Endothelial cell of umbilical vein (primary cell): ENCODE results near the gene MYO1B. TPM values are rescaled to one million over a fixed set of nuclear protein-coding genes. Genes with fewer than 3 reads are reported as not detected.

Experiments used
- BruUV-seq: library from RNA; stranded (reverse); fragments of 400-500 nt; replicated peaks from 2 replicates; lab custom pipeline; 2021; lab: Mats Ljungman, UMichigan
- CTCF ChIA-PET: fragments of 300-600, 350-600 bp; sonication (Branson Sonifier 250); formaldehyde crosslinking; loops from one replicate; lab custom pipeline; 2021; ENCODE audit warnings: antibody characterized with exemption, inconsistent platforms; lab: Charles Lee
- POLR2A ChIA-PET: fragments of 300-600, 350-600 bp; sonication (Branson Sonifier 250); formaldehyde crosslinking; loops from one replicate; lab custom pipeline; 2021; ENCODE audit warnings: antibody characterized with exemption, inconsistent platforms; lab: Charles Lee
- DNase-seq: peaks from one replicate; pipeline ENCODE4 v3.0.0-alpha.2; 2011; ENCODE audit warnings: low read depth, low spot score
- FAIRE-seq: peaks from 2 replicates; lab custom pipeline; 2011; peaks lifted over from hg19 to GRCh38; lab: Jason Lieb, UNC
- H2AFZ ChIP-seq: 2 replicates; pipeline ENCODE4 v1.6.0; 2012; ENCODE audit warnings: low read depth, low read length, control low read depth, inconsistent platforms
- H3K27ac ChIP-seq: 2 replicates; pipeline ENCODE4 v1.5.1; 2011; ENCODE audit warnings: low read depth, mild to moderate bottlenecking, control low read depth, low read length, moderate library complexity; ENCODE audit not compliant: insufficient read depth
- H3K27me3 ChIP-seq, 2 experiments: 2 replicates each; pipeline versions ENCODE4 v1.6.0 to v1.6.1; 2011; ENCODE audit warnings: low read length in 2 of 2, mixed read lengths in 1 of 2; ENCODE audit not compliant: control insufficient read depth in 2 of 2, insufficient read depth in 2 of 2
- H3K36me3 ChIP-seq, 2 experiments: 2 replicates in 1 of 2; 3 replicates in 1 of 2; pipeline ENCODE4 v1.5.1; 2011; ENCODE audit warnings: low read length in 2 of 2, mild to moderate bottlenecking in 1 of 2, moderate library complexity in 1 of 2; ENCODE audit not compliant: control insufficient read depth in 2 of 2, insufficient read depth in 2 of 2; ENCODE audit errors: extremely low read depth in 1 of 2
- H3K4me1 ChIP-seq: 3 replicates; pipeline ENCODE4 v1.5.1; 2011; ENCODE audit warnings: mild to moderate bottlenecking, low read length; ENCODE audit not compliant: control insufficient read depth, insufficient read depth; ENCODE audit errors: extremely low read depth
- H3K4me2 ChIP-seq: 2 replicates; pipeline ENCODE4 v1.6.1; 2011; ENCODE audit warnings: low read length, control low read depth, mixed read lengths; ENCODE audit not compliant: insufficient read depth
- H3K4me3 ChIP-seq, 3 experiments: fragments of 200-600 bp in 1 of 3; sonication (generic), shearing (Covaris generic) in 1 of 3; replicated peaks in 1 of 3; 2 replicates each; pipeline ENCODE4 v1.5.1; 2011 to 2016; ENCODE audit warnings: control low read depth in 3 of 3, low read length in 3 of 3, mild to moderate bottlenecking in 2 of 3, inconsistent platforms in 1 of 3, low read depth in 1 of 3, moderate library complexity in 1 of 3; ENCODE audit not compliant: insufficient read depth in 1 of 3
- H3K79me2 ChIP-seq: 2 replicates; pipeline ENCODE4 v1.6.0; 2012; ENCODE audit warnings: low read length, inconsistent platforms; ENCODE audit not compliant: control insufficient read depth, insufficient read depth
- H3K9ac ChIP-seq: replicated peaks from 2 replicates; pipeline ENCODE3; 2011; ENCODE audit warnings: low read length, control low read depth; ENCODE audit not compliant: insufficient read depth; ENCODE audit errors: extremely low read depth
- H3K9me1 ChIP-seq: replicated peaks from 3 replicates; pipeline ENCODE4 v1.6.0; 2011; ENCODE audit warnings: mild to moderate bottlenecking, low read length; ENCODE audit not compliant: control insufficient read depth, insufficient read depth; ENCODE audit errors: extremely low read depth
- H3K9me3 ChIP-seq: replicated peaks from 2 replicates; pipeline ENCODE4 v1.5.1; 2012; ENCODE audit warnings: low read length, inconsistent platforms; ENCODE audit not compliant: control insufficient read depth, insufficient read depth
- H4K20me1 ChIP-seq: replicated peaks from 2 replicates; pipeline ENCODE3; 2011; ENCODE audit warnings: mild to moderate bottlenecking, low read length; ENCODE audit not compliant: control insufficient read depth, insufficient read depth; ENCODE audit errors: extremely low read depth
- CTCF ChIP-seq, 2 donors: IDR thresholded peaks; 1 replicate in 1 of 2; 2 replicates in 1 of 2; pipeline ENCODE4 v1.5.1; 2011; ENCODE audit warnings: low read length in 2 of 2, mild to moderate bottlenecking in 2 of 2, moderate library complexity in 2 of 2, control low read depth in 1 of 2, inconsistent platforms in 1 of 2, low read depth in 1 of 2; ENCODE audit not compliant: insufficient read depth in 1 of 2; ENCODE audit errors: extremely low read depth in 1 of 2
- EZH2 ChIP-seq: IDR thresholded peaks from 2 replicates; pipeline ENCODE4 v1.6.1; 2012; ENCODE audit warnings: borderline replicate concordance, low read depth, mild to moderate bottlenecking, moderate library complexity, low read length, inconsistent platforms; ENCODE audit not compliant: severe bottlenecking
- FOS ChIP-seq: IDR thresholded peaks from 2 replicates; pipeline ENCODE4 v1.6.1; 2011; ENCODE audit warnings: mild to moderate bottlenecking, low read length, moderate library complexity, borderline replicate concordance; ENCODE audit not compliant: insufficient read depth
- GATA2 ChIP-seq: IDR thresholded peaks from 2 replicates; pipeline ENCODE4 v1.7.0; 2011; ENCODE audit warnings: low read depth, mild to moderate bottlenecking, moderate library complexity, mixed read lengths, low read length; ENCODE audit not compliant: insufficient read length, insufficient read depth
- JUN ChIP-seq: IDR thresholded peaks from 2 replicates; pipeline ENCODE4 v1.6.1; 2011; ENCODE audit warnings: borderline replicate concordance, low read depth; ENCODE audit not compliant: insufficient read length, insufficient read depth
- MAX ChIP-seq: IDR thresholded peaks from 2 replicates; pipeline ENCODE4 v1.6.1; 2011; ENCODE audit not compliant: insufficient read depth, insufficient read length
- MYC ChIP-seq: IDR thresholded peaks from one replicate; pipeline ENCODE4 v1.6.1; 2011; ENCODE audit warnings: mild to moderate bottlenecking, low read depth, low read length
- POLR2A ChIP-seq: IDR thresholded peaks from 2 replicates; pipeline ENCODE4 v1.6.1; 2012; ENCODE audit warnings: low read depth, mild to moderate bottlenecking, control low read depth, low read length
- POLR2AphosphoS5 ChIP-seq: IDR thresholded peaks from 2 replicates; pipeline ENCODE4 v1.6.1; 2012; ENCODE audit warnings: low read depth, mild to moderate bottlenecking, control low read depth, low read length, moderate library complexity; ENCODE audit not compliant: insufficient read depth
- dilution Hi-C: fragments of 300-500 bp; cut with MboI; formaldehyde crosslinking; loops from one replicate; pipeline ENCODE4 v1.15.0; 2019; ENCODE audit warnings: low sequenced_read_pairs; ENCODE audit not compliant: extremely low pct_ligation_motif_present
- intact Hi-C: fragments of 100-400 bp; cut with micrococcal nuclease; formaldehyde crosslinking; loops from one replicate; pipeline ENCODE4 v1.10.0; 2022
- polyA plus RNA-seq, 4 experiments: library from polyadenylated mRNA; depleted of rRNA in 3 of 4; stranded (reverse) in 3 of 4; unstranded in 1 of 4; fragments of >200 nt; gene quantifications; 2 replicates each; pipeline versions ENCODE4 v1.2.1 to v1.2.3, GENCODE V29; 2011 to 2012; ENCODE audit warnings: missing spikeins in 1 of 4
- total RNA-seq: library from RNA; stranded (reverse); gene quantifications from 2 replicates; pipeline ENCODE4 v1.2.3, GENCODE V29; 2021

MYO1B gene
- total and polyA plus RNA-seq, 2 donors (not counting 3 experiments of a cell fraction or from before 2014, with no cell fraction given): 8.7 to 51.1 TPM

- BruUV-seq: no TSS peak
- no peak for TF ChIP-seq POLR2AphosphoS5
- TF ChIP-seq EZH2: no peak
- TF ChIP-seq MAX: no peak
- no peak for TF ChIP-seq MYC
- TF ChIP-seq JUN: no peak
- TF ChIP-seq GATA2: no peak
- no peak for TF ChIP-seq POLR2A
- TF ChIP-seq FOS: no peak
- no peak for TF ChIP-seq CTCF (IDR thresholded peaks at IDR 0.05; ENCODE audit: extremely low read depth in 1 of 2, insufficient read depth in 1 of 2, low read depth in 1 of 2, low read length in 2 of 2)
- Histone ChIP-seq H3K9me3 (no peaks in the 10 kb centered on the region), H3K36me3 (no peaks in the 10 kb centered on the region), H2AFZ (no peak overlapping the region), H3K27me3 (no peaks in the 10 kb centered on the region), H3K27ac (no peak overlapping the region), H3K9ac (no peak overlapping the region), H3K9me1 (no peaks in the 10 kb centered on the region), H3K4me2 (no peak overlapping the region), H3K4me1 (peaks cover 39% of the 10 kb centered on the region), H4K20me1 (no peaks in the 10 kb centered on the region), H3K79me2 (no peaks in the 10 kb centered on the region), H3K4me3 (no peak overlapping the region)
- DNase-seq (no peak), FAIRE-seq (no peak)
- ChIA-PET POLR2A (no interaction called here), CTCF (no interaction called here)
- dilution Hi-C loops: no loop called here
- intact Hi-C loops: no loop called here
Observed at GRCh38 chr2:191379375-191379774, 134.2 kb downstream of the MYO1B start.
